ENCODE data around the gene HEYL. TPM values are rescaled to one million over a fixed set of nuclear protein-coding genes. Genes with fewer than 3 reads are reported as not detected.

The HEYL gene
- total and polyA plus RNA-seq, 9 of the 15 experiments (the other 6 are each of a cell fraction or from before 2014, with no cell fraction given) = 0.13 to 0.89 (median 0.25) TPM

GRCh38 chr1:39639305-39640130 lies at the start of gene HEYL (continued):
- TF ChIP-seq, protein P1, sequence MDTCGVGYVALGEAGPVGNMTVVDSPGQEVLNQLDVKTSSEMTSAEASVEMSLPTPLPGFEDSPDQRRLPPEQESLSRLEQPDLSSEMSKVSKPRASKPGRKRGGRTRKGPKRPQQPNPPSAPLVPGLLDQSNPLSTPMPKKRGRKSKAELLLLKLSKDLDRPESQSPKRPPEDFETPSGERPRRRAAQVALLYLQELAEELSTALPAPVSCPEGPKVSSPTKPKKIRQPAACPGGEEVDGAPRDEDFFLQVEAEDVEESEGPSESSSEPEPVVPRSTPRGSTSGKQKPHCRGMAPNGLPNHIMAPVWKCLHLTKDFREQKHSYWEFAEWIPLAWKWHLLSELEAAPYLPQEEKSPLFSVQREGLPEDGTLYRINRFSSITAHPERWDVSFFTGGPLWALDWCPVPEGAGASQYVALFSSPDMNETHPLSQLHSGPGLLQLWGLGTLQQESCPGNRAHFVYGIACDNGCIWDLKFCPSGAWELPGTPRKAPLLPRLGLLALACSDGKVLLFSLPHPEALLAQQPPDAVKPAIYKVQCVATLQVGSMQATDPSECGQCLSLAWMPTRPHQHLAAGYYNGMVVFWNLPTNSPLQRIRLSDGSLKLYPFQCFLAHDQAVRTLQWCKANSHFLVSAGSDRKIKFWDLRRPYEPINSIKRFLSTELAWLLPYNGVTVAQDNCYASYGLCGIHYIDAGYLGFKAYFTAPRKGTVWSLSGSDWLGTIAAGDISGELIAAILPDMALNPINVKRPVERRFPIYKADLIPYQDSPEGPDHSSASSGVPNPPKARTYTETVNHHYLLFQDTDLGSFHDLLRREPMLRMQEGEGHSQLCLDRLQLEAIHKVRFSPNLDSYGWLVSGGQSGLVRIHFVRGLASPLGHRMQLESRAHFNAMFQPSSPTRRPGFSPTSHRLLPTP (IDR thresholded peaks at IDR 0.05; ENCODE audit: borderline replicate concordance, extremely low read depth, insufficient read length) = no peak
- no peak for TF ChIP-seq HNRNPLL (IDR thresholded peaks at IDR 0.05; ENCODE audit: low read depth, low read length, poor library complexity, severe bottlenecking)
- TF ChIP-seq TAF1 (IDR thresholded peaks at IDR 0.05; ENCODE audit: control insufficient read depth, extremely low read depth, insufficient read depth, low read length, severe bottlenecking) = no peak
- TF ChIP-seq, protein P2, sequence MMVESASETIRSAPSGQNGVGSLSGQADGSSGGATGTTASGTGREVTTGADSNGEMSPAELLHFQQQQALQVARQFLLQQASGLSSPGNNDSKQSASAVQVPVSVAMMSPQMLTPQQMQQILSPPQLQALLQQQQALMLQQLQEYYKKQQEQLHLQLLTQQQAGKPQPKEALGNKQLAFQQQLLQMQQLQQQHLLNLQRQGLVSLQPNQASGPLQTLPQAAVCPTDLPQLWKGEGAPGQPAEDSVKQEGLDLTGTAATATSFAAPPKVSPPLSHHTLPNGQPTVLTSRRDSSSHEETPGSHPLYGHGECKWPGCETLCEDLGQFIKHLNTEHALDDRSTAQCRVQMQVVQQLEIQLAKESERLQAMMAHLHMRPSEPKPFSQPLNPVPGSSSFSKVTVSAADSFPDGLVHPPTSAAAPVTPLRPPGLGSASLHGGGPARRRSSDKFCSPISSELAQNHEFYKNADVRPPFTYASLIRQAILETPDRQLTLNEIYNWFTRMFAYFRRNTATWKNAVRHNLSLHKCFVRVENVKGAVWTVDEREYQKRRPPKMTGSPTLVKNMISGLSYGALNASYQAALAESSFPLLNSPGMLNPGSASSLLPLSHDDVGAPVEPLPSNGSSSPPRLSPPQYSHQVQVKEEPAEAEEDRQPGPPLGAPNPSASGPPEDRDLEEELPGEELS (CRISPR knock-in tag; IDR thresholded peaks at IDR 0.05; ENCODE audit: borderline replicate concordance) = no peak
- no peak for TF ChIP-seq SNIP1 (IDR thresholded peaks at IDR 0.05; ENCODE audit: low read depth)
- no peak for TF ChIP-seq SP2 (IDR thresholded peaks at IDR 0.05; ENCODE audit: extremely low read depth, low read depth, low read length, poor library complexity, severe bottlenecking)
- TF ChIP-seq PTBP1 (IDR thresholded peaks at IDR 0.05; ENCODE audit: low read depth, low read length) = no peak
- TF ChIP-seq TRIM28 (IDR thresholded peaks at IDR 0.05) = no peak
- no peak for TF ChIP-seq NFE2 (IDR thresholded peaks at IDR 0.05; ENCODE audit: low read depth)
- no peak for TF ChIP-seq ZNF586 (CRISPR knock-in tag; conservative IDR thresholded peaks at IDR 0.05)
- TF ChIP-seq, protein P3, sequence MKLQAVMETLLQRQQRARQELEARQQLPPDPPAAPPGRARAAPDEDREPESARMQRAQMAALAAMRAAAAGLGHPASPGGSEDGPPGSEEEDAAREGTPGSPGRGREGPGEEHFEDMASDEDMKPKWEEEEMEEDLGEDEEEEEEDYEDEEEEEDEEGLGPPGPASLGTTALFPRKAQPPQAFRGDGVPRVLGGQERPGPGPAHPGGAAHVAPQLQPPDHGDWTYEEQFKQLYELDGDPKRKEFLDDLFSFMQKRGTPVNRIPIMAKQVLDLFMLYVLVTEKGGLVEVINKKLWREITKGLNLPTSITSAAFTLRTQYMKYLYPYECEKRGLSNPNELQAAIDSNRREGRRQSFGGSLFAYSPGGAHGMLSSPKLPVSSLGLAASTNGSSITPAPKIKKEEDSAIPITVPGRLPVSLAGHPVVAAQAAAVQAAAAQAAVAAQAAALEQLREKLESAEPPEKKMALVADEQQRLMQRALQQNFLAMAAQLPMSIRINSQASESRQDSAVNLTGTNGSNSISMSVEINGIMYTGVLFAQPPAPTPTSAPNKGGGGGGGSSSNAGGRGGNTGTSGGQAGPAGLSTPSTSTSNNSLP (IDR thresholded peaks at IDR 0.05; ENCODE audit: borderline replicate concordance, low read depth, low read length) = no peak
- no peak for TF ChIP-seq ZNF764 (CRISPR knock-in tag; IDR thresholded peaks at IDR 0.05; ENCODE audit: low read depth)
- TF ChIP-seq CREBBP (IDR thresholded peaks at IDR 0.05; ENCODE audit: low read depth, low read length) = no peak
- no peak for TF ChIP-seq ZNF277 (CRISPR knock-in tag; IDR thresholded peaks at IDR 0.05; ENCODE audit: borderline replicate concordance)
- no peak for TF ChIP-seq GABPB2 (CRISPR knock-in tag; conservative IDR thresholded peaks at IDR 0.05)
- TF ChIP-seq CHD4 (IDR thresholded peaks at IDR 0.05; ENCODE audit: insufficient read depth, insufficient replicate concordance, low read depth, low read length, poor library complexity, severe bottlenecking) = no peak
- TF ChIP-seq HNRNPUL1 (IDR thresholded peaks at IDR 0.05; ENCODE audit: low read length) = no peak
- TF ChIP-seq ARID1B (IDR thresholded peaks at IDR 0.05) = no peak
- no peak for TF ChIP-seq NFRKB (IDR thresholded peaks at IDR 0.05; ENCODE audit: low read depth)

Data from K562 (cell line).